Astrocyte (in vitro differentiated cells and primary cell): ENCODE measurements around the gene SREBF1. TPM values are rescaled to one million over a fixed set of nuclear protein-coding genes. Genes with fewer than 3 reads are reported as not detected.

Source experiments
- DNase-seq: peaks from one replicate; pipeline ENCODE4 v3.0.0-alpha.2; 2010; ENCODE audit warnings: low read depth
- FAIRE-seq: peaks from 2 replicates; lab custom pipeline; 2011; peaks lifted over from hg19 to GRCh38; lab: Jason Lieb, UNC
- H2AFZ ChIP-seq: 2 replicates; pipeline ENCODE4 v1.6.0; 2012; ENCODE audit warnings: low read depth, low read length, inconsistent platforms
- H3K27ac ChIP-seq: 2 replicates; pipeline ENCODE4 v1.5.1; 2011; ENCODE audit warnings: low read depth, low read length, inconsistent platforms
- H3K27me3 ChIP-seq: 2 replicates; pipeline ENCODE4 v1.6.0; 2011; ENCODE audit warnings: low read length, inconsistent platforms; ENCODE audit not compliant: insufficient read depth
- H3K36me3 ChIP-seq: 2 replicates; pipeline ENCODE4 v1.5.1; 2011; ENCODE audit warnings: low read length, inconsistent platforms; ENCODE audit not compliant: insufficient read depth
- H3K4me1 ChIP-seq: 2 replicates; pipeline ENCODE4 v1.5.1; 2011; ENCODE audit warnings: low read length, inconsistent platforms; ENCODE audit not compliant: insufficient read depth
- H3K4me2 ChIP-seq: 2 replicates; pipeline ENCODE4 v1.6.0; 2012; ENCODE audit warnings: low read length, inconsistent platforms
- H3K4me3 ChIP-seq: 2 replicates; pipeline ENCODE4 v1.5.1; 2011; ENCODE audit warnings: low read depth, mild to moderate bottlenecking, low read length, inconsistent platforms; ENCODE audit not compliant: insufficient read depth
- H3K79me2 ChIP-seq: 2 replicates; pipeline ENCODE4 v1.6.0; 2012; ENCODE audit warnings: mild to moderate bottlenecking, low read length, inconsistent platforms; ENCODE audit not compliant: insufficient read depth
- H3K9ac ChIP-seq: 2 replicates; pipeline ENCODE4 v1.6.0; 2012; ENCODE audit warnings: mild to moderate bottlenecking, low read length, inconsistent platforms
- H3K9me3 ChIP-seq: 2 replicates; pipeline ENCODE4 v1.5.1; 2012; ENCODE audit warnings: low read depth, mild to moderate bottlenecking, low read length, inconsistent platforms; ENCODE audit not compliant: insufficient read depth
- H4K20me1 ChIP-seq: 2 replicates; pipeline ENCODE4 v1.6.0; 2012; ENCODE audit warnings: low read length, inconsistent platforms; ENCODE audit not compliant: insufficient read depth
- H3K27ac Mint-ChIP-seq: one replicate; pipeline ENCODE4 v1.8.0; 2021; ENCODE audit warnings: mild to moderate bottlenecking, mixed read lengths; ENCODE audit not compliant: unreplicated experiment
- H3K27me3 Mint-ChIP-seq: one replicate; pipeline ENCODE4 v1.8.0; 2021; ENCODE audit warnings: low read depth, mixed read lengths; ENCODE audit not compliant: unreplicated experiment
- H3K36me3 Mint-ChIP-seq: one replicate; pipeline ENCODE4 v1.8.0; 2021; ENCODE audit warnings: low read depth, mixed read lengths; ENCODE audit not compliant: unreplicated experiment
- H3K4me1 Mint-ChIP-seq: one replicate; pipeline ENCODE4 v1.8.0; 2021; ENCODE audit warnings: low read depth, mixed read lengths; ENCODE audit not compliant: unreplicated experiment
- H3K4me3 Mint-ChIP-seq: one replicate; pipeline ENCODE4 v1.8.0; 2021; ENCODE audit warnings: mild to moderate bottlenecking, moderate library complexity, mixed read lengths; ENCODE audit not compliant: unreplicated experiment
- H3K9me3 Mint-ChIP-seq: one replicate; pipeline ENCODE4 v1.8.0; 2021; ENCODE audit warnings: mild to moderate bottlenecking, mixed read lengths; ENCODE audit not compliant: unreplicated experiment
- EZH2 ChIP-seq: IDR thresholded peaks from 2 replicates; pipeline ENCODE4 v1.6.1; 2012; ENCODE audit warnings: mild to moderate bottlenecking, low read length, inconsistent platforms; ENCODE audit not compliant: insufficient read depth
- total RNA-seq: library from RNA; stranded (reverse); gene quantifications from 2 replicates; pipeline ENCODE4 v1.2.1, GENCODE V29; 2021
- TF ChIP-seq, protein P1 (sequence below): IDR thresholded peaks from 2 replicates; pipeline ENCODE4 v1.5.1; 2011; ENCODE audit warnings: low read depth, mild to moderate bottlenecking, inconsistent platforms, low read length, moderate library complexity; ENCODE audit not compliant: insufficient read depth

Gene SREBF1
- total RNA-seq, 1 donor from 2014 or later: 65.6 TPM

DNA sequence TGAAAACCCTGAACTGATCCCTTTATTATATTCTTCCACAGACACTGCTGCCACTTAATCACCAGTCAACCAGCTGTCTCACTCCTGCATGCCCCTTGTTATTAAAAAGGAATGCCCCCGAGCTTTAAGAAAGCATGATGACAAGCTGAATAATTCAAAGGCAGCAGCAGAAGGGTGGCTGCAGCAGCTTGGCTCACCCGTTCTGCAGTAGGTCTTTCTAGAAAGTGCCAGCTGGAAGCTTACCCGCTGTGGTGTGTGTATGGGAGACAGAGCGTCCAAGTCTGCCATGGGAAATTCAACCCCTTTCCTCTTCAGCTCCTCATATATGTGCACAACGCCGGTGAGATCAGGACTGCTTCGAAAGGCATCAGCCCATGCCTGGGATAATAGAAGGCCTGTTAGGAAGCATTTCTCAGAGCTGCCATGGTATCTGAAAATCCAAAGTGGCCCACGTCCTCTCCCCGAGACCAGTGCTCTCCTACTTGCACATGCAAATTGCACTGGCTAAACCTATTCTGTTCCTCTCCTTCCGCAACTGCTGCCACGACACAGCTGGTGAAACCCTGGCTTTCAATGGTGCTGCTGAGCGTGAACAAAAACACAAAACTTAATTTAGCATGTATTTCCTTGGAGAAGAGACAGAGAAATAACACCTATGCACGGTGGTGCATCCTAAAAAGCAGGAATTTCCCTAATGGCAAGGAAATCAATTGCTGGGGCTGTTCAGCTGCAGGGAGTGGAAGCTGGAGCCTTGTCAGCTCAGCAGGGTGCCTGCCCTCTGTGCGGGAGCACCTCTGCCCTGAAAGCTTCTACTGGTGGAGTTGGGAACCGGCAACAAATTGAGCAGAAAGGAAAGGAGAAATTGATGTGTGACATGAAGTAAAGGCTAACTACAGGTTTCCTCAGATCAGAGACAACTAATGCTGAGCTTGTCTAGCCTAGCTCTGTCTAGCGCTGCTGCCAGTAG, 47.9 kb upstream of the SREBF1 start:
- peaks cover 51% of the 10 kb centered on the region for H3K36me3 Mint-ChIP-seq
- DNase-seq (no peak), FAIRE-seq (no peak)
- no peak overlapping the region for H3K4me3 Mint-ChIP-seq
- H3K4me1 ChIP-seq: peaks cover 2% of the 10 kb centered on the region
- no peaks in the 10 kb centered on the region for H3K9me3 ChIP-seq
- H3K4me3 ChIP-seq: no peak overlapping the region
- H3K4me2 ChIP-seq: no peak overlapping the region
- H3K36me3 ChIP-seq: peaks cover 6% of the 10 kb centered on the region
- H2AFZ ChIP-seq: no peak overlapping the region
- no peak overlapping the region for H3K9ac ChIP-seq
- H3K27ac ChIP-seq: no peak overlapping the region
- H3K27me3 ChIP-seq: no peaks in the 10 kb centered on the region
- H3K27me3 Mint-ChIP-seq: no peaks in the 10 kb centered on the region
- H3K9me3 Mint-ChIP-seq: no peaks in the 10 kb centered on the region
- TF ChIP-seq, protein P1, sequence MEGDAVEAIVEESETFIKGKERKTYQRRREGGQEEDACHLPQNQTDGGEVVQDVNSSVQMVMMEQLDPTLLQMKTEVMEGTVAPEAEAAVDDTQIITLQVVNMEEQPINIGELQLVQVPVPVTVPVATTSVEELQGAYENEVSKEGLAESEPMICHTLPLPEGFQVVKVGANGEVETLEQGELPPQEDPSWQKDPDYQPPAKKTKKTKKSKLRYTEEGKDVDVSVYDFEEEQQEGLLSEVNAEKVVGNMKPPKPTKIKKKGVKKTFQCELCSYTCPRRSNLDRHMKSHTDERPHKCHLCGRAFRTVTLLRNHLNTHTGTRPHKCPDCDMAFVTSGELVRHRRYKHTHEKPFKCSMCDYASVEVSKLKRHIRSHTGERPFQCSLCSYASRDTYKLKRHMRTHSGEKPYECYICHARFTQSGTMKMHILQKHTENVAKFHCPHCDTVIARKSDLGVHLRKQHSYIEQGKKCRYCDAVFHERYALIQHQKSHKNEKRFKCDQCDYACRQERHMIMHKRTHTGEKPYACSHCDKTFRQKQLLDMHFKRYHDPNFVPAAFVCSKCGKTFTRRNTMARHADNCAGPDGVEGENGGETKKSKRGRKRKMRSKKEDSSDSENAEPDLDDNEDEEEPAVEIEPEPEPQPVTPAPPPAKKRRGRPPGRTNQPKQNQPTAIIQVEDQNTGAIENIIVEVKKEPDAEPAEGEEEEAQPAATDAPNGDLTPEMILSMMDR: no peak
- TF ChIP-seq EZH2: no peak
- H3K4me1 Mint-ChIP-seq: peaks cover 2% of the 10 kb centered on the region
- H4K20me1 ChIP-seq: peaks cover 30% of the 10 kb centered on the region
- no peaks in the 10 kb centered on the region for H3K79me2 ChIP-seq
- H3K27ac Mint-ChIP-seq: no peak overlapping the region

DNA sequence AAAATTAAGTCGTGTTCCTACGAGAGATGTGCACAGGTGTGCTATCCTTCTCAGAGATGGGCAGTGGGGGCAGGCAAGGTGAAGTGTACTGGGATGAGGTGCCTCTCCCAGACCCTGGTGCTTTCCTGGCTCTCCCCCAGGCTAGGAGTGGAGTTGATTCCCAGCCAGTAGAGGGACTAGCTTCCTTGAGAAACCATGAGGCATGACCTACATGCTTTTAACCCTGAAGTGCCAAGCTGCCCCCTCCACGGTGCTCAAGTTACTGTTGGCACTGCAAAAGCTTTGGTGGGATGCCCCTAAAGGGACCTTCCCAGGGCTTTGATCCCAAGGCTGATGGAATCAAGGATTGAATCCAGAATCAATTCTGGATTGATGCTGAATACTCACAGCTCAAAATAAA, 47.0 kb upstream of the SREBF1 start:
- FAIRE-seq: no peak

More for the DNA sequence above, 47.0 kb upstream of the SREBF1 start:
- Histone ChIP-seq H3K4me1 (peaks cover 6% of the 10 kb centered on the region), H3K36me3 (peaks cover 6% of the 10 kb centered on the region), H3K4me3 (no peak overlapping the region), H3K27me3 (no peaks in the 10 kb centered on the region), H3K4me2 (no peak overlapping the region), H2AFZ (no peak overlapping the region), H3K9ac (no peak overlapping the region), H4K20me1 (peaks cover 26% of the 10 kb centered on the region), H3K79me2 (no peaks in the 10 kb centered on the region), H3K27ac (no peak overlapping the region), H3K9me3 (no peaks in the 10 kb centered on the region)
- peaks cover 54% of the 10 kb centered on the region for H3K36me3 Mint-ChIP-seq
- TF ChIP-seq EZH2: no peak
- TF ChIP-seq, protein P1: no peak
- no peak overlapping the region for H3K4me3 Mint-ChIP-seq
- peaks cover 6% of the 10 kb centered on the region for H3K4me1 Mint-ChIP-seq
- no peaks in the 10 kb centered on the region for H3K9me3 Mint-ChIP-seq
- no peak overlapping the region for H3K27ac Mint-ChIP-seq
- no peak for DNase-seq
- H3K27me3 Mint-ChIP-seq: no peaks in the 10 kb centered on the region
